Heart left ventricle (tissue), 13 donors: ENCODE data around the gene CAMP.

ENCODE experiments used
- POLR2A ChIP-seq, 2 donors: fragments of 450-650 bp; IDR thresholded peaks; one replicate each; pipeline ENCODE4 v1.6.1; 2017; ENCODE audit warnings: antibody characterized with exemption in 2 of 2, mild to moderate bottlenecking in 2 of 2, moderate library complexity in 2 of 2
- TF ChIP-seq, protein P1 (sequence below), 12 donors: fragments of 200-600 bp; sonication (generic) in 4 of 12; IDR thresholded peaks; one replicate each; pipeline versions ENCODE4 v1.5.0 to v1.8.0; 2018 to 2022; ENCODE audit warnings: antibody characterized with exemption in 12 of 12, mild to moderate bottlenecking in 5 of 12
- donor health status: ischemic (EF 13 %, LVEDD 7.1; RV severe dilation, severe dysfunction).
- donor health status: DM: no; HTN: yes; CAD: no.
- donor health status: DM: no; HTN: no; CAD: no.
- donor health status: ischemic (EF 25% LVEDD 6.9; RV normal size, moderate dysfunction).
- donor health status: ischemic (EF 25% LVEDD 5.7; RV mildly dilated, moderate dysfunction).
- donor health status: ischemic (EF 35%, LVEDD 5.7; RV mildly dilated, moderate dysfunction).
- donor health status: nonischemic (EF 11% LVEDD 7.7; RV severe dilation, severe dysfunction).
- donor health status: DM: yes; HTN: yes; CAD: no.
- donor health status: PGD.
- donor health status: ischemic (EF 29% LVEDD 5.4; RV normal size, mild dysfunction).
- donor health status: nonischemic (EF 23%, LVEDD 6.1; RV moderate dilation, normal function).

DNA sequence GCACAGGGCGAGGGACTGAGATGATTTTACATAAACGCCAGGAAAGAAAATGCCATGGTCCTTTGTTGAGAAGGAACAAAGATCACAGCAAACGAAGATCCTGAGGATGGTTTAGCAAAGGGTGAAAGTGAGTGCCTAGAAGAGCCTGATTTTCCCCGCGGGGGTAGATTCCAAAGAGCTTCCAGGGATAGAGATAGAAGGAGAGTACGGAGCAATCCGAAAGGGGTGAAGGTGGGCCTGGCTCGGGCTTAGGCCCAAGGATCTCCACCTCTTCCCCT is 36.1 kb upstream of the CAMP start:
- TF ChIP-seq POLR2A (IDR thresholded peaks at IDR 0.05), result no peak
- TF ChIP-seq, protein P1, sequence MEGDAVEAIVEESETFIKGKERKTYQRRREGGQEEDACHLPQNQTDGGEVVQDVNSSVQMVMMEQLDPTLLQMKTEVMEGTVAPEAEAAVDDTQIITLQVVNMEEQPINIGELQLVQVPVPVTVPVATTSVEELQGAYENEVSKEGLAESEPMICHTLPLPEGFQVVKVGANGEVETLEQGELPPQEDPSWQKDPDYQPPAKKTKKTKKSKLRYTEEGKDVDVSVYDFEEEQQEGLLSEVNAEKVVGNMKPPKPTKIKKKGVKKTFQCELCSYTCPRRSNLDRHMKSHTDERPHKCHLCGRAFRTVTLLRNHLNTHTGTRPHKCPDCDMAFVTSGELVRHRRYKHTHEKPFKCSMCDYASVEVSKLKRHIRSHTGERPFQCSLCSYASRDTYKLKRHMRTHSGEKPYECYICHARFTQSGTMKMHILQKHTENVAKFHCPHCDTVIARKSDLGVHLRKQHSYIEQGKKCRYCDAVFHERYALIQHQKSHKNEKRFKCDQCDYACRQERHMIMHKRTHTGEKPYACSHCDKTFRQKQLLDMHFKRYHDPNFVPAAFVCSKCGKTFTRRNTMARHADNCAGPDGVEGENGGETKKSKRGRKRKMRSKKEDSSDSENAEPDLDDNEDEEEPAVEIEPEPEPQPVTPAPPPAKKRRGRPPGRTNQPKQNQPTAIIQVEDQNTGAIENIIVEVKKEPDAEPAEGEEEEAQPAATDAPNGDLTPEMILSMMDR (IDR thresholded peaks at IDR 0.05), result no peak
